Stimulated activated CD8-positive, alpha-beta memory T cell treated with anti-CD3 and anti-CD28 coated beads, Interleukin-7, amount 100 ng/mL, for 4 hours (primary cell): ENCODE measurements around the gene FHIP2A.
"Not testable (repeated sequence)": the region's sequence is repeated elsewhere in the genome, so short reads cannot be mapped to it uniquely, and the experiment has no call there.

Experiments used
- DNase-seq, 2 donors: peaks; one replicate each; pipeline ENCODE4 v3.0.0-alpha.2; 2020; ENCODE audit warnings: low read depth in 2 of 2

Gene FHIP2A

GRCh38 chr10:114815791-114816190, 5.8 kb upstream of the FHIP2A start:
- no peak for DNase-seq

GRCh38 chr10:114816308-114816707, 5.3 kb upstream of the FHIP2A start:
- no peak for DNase-seq

DNA sequence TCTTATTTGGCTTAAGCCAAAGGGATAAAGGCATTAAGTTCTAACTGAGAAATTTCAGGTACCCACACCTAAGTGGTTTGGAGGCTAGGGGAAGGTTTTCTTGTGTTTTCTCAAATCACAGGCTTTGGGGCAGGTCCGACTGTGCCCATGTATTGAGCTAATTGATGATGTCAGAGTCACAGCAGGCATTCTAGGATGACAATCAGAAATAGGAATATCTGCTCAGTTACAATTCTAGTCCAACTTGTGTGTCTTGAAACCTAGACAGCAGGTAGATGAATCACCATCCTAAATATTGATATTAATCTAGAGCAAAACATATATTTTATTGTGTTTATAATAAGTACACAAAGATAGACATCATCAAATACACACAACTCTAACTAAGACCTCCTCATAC, 2.3 kb upstream of the FHIP2A start:
- no peak for DNase-seq

GRCh38 chr10:114821915-114822443, 399 bp downstream of the FHIP2A start:
- no peak for DNase-seq

GRCh38 chr10:114822444-114823076, 980 bp downstream of the FHIP2A start:
- no peak for DNase-seq

DNA sequence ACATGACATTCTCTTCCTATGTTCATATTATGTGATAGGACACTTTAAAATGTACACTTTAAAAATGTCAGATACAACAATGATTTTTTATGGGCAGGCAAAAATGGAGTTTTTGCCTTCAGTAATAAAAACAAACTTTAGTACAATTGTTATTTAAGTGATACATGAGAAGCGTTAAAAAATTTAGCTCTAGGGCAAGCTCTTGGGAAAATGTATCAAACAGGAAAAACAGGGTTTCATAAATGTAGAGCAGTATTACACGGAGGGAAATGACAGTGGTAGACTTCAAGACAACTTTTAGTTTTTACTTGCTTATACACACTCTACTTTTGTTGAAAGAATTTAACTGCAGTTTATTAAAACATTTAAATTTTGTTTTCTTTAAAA, 1.5 kb downstream of the FHIP2A start:
- no peak for DNase-seq

DNA sequence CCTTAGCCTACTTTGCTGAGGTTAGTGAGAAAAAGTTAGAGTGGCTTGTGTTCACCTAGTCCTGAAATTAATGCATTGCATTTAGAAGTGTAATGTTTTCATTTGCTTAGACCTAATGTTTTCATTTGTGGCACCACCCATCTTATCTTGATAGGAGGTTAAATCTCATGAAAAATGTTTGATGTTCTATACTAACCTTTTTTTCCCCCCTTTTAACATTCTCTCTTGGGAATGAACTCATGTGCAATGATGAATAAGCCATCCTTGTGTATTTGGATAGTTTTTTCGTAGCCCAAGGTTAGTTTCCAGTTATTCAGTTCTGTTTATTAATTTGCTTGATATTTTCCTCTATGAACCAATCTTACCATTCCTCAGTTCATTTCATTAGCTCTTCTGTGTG, 2.8 kb downstream of the FHIP2A start:
- DNase-seq: no peak

- DNase-seq: no peak
Observed at GRCh38 chr10:114825513-114826253, 4.1 kb downstream of the FHIP2A start.

DNA sequence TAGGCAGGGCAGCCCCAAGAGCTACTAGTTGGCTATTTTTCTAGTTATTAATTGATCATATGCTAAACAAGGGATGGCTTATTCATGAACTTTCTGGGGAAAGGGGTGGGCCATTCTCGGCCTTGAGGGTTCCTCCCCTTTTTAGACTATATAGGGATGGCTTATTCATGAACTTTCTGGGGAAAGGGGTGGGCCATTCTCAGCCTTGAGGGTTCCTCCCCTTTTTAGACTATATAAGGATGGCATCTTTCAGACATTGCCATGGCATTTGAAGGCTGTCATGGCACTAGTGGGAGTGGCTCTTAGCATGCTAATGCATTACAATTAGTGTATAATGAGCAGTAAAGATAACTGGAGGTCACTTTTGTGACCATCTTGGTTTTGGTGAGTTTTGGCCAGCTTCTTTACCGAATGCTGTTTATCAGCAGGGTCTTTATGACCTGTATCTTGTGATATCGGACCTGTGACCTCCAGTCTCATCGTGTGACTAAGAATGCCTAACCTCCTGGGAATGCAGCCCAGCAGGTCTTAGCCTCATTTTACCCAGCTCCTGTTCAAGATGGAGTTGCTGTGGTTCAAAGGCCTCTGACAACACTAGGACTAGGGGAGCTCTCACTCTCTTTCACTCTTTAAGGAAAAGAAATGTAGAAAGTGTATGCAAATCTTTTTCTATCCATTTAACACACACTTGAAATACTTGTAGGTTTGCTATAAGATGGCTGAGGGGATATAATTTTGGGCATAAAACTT, 7.8 kb downstream of the FHIP2A start:
- no peak for DNase-seq

GRCh38 chr10:114831186-114831867, 9.7 kb downstream of the FHIP2A start:
- DNase-seq: no peak

DNA sequence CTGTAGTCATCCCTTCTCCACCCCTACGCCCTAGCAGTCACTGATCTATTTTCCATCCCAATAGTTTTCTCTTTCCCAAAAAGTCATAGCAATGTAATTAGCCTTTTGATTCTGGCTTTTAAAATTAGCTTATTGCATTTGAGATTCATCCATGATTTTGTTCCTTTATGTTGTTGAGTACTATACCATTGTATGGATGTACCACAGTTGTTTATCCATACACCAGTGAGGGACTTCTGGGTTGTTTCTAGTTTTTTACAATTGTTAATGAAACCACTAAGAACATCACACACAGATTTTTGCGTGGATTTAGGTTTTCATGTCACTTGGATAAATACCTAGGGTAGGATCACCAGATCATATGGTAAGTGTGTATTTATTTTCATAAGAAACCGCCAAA, 16.1 kb downstream of the FHIP2A start:
- no peak for DNase-seq

GRCh38 chr10:114839901-114840300, 18.3 kb downstream of the FHIP2A start:
- no peak for DNase-seq

GRCh38 chr10:114845978-114846693, 24.6 kb downstream of the FHIP2A start:
- DNase-seq: no peak

- DNase-seq: not testable (repeated sequence)
Observed at GRCh38 chr10:114847517-114847916, 25.9 kb downstream of the FHIP2A start.

DNA sequence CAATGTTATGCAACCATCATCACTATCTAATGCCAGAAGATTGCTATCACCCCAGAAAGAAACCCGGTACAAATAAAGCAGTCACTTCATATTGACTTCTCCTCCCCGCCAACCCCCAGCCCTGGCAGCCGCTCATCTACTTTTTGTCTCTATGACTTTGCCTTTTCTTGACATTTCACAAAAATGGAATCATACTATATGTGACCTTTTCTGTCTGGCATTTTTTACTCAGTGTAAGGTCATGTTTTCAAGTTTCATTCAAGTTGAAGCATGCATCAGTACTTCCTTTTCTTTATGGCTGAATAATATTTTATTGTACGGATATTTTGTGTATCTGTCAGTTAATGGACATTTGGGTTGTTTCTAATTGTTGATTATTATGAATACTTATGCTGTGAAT, 28.1 kb downstream of the FHIP2A start:
- DNase-seq: no peak

GRCh38 chr10:114850126-114850525, 28.5 kb downstream of the FHIP2A start:
- no peak for DNase-seq

GRCh38 chr10:114851336-114851735, 29.8 kb downstream of the FHIP2A start:
- no peak for DNase-seq

GRCh38 chr10:114852197-114852596, 30.6 kb downstream of the FHIP2A start:
- DNase-seq: no peak

- no peak for DNase-seq
Observed at GRCh38 chr10:114854906-114855305, 33.3 kb downstream of the FHIP2A start.

GRCh38 chr10:114855776-114856543, 34.4 kb downstream of the FHIP2A start:
- DNase-seq: no peak
